CD4-positive, alpha-beta T cell treated with Interleukin-21 for 1 hour (primary cell): ENCODE measurements around the gene LFNG.

Experiments
- DNase-seq: peaks from one replicate; pipeline ENCODE4 v3.0.0-alpha.2; 2020

The LFNG gene

GRCh38 chr7:2487586-2488271 is 31.8 kb upstream of the LFNG start:
- DNase-seq, result no peak

GRCh38 chr7:2488272-2488645 is 31.3 kb upstream of the LFNG start:
- no peak for DNase-seq

GRCh38 chr7:2488681-2489080 is 30.9 kb upstream of the LFNG start:
- DNase-seq, result no peak

DNA sequence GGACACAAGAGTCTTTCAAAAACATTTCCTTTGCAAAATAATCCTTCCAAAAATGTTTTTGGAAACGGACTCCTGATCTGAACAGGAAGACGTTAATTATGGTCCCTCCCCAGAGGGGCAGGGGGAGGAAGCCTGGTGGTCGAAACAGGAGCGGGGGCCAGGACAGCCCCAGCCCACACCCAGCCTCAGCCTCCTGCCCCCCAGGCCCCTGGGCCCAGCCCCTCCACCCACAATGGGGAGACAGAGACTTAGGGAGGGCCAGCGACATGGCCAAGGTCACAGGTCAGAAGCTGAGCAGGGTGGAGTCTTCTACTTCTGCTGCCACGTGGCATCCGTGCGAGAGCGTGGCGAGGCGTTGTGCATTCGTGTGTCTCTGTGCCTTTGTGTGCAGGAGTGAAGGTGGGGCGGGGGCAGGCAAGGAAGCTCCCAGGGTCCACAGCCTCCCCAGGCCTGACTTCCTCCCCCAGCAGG is 29.4 kb upstream of the LFNG start:
- no peak for DNase-seq

- DNase-seq, result no peak
Measured at GRCh38 chr7:2492038-2492437, 27.5 kb upstream of the LFNG start.

GRCh38 chr7:2493205-2494164 is 26.1 kb upstream of the LFNG start:
- no peak for DNase-seq

DNA sequence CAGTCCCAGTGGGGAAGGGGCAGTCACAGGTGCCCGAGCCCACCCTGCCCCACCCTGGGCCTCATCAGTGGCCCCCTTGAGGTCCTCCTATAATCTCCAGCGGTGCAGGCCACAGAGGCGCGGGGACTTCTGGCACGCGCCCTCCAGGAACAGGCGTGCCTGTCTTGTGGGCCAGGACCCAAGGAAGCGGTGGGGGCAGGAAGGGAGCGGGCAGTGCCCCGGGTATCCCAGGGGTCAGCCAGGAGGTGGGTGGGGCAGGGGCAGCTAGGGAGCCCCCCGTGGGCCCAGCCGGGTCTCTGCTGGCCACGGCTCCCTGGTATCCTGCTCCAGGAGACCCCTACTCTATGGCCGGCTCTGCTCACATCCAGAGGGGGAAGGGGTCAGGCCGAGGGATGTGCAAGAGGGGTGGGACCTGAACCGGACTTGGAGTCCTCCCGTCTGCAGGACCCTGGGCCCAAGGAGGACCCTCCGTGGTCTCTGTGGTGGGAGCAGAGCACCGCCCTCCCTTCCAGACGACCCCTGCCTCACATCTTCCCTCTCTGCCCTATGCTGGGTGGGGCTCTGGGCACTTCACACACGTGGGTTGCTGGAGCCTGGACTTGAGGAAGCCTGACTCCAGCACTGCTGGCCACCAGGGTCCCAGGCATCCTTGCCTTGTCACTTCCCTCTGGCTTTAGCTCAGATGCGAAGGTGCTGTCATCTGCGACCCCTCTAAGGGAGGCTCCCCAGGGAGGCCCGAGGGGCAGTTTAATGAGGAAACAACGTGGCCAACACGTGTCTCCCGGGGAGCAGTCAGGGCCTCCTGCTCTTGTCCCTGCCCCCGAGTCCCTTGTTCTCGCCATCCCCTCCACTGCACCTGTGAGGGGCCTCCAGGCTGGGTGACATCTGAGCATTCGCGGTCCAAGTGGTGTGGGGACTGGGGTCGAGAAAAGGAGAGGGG is 25.1 kb upstream of the LFNG start:
- DNase-seq, result no peak

GRCh38 chr7:2495418-2496299 is 23.9 kb upstream of the LFNG start:
- no peak for DNase-seq

DNA sequence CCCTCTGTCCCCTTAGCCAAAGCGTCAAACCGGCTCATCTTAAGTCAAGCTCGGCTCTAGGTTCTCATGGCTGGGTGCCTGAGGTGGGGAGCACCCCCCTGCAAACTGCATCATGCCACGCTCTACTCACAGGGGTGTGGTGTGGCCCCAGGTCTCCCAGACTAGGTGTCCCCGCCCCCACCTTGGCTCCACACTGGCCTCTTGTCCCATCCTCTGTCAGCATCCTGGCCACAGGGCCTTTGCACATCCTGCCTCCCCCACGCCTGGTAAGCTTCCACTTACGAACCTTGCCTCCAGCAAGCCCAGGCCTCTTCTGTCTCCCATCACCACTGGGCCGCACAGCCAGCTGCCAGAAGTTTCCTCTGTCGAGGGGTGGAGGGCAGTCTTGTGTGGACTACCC is 23.2 kb upstream of the LFNG start:
- no peak for DNase-seq

DNA sequence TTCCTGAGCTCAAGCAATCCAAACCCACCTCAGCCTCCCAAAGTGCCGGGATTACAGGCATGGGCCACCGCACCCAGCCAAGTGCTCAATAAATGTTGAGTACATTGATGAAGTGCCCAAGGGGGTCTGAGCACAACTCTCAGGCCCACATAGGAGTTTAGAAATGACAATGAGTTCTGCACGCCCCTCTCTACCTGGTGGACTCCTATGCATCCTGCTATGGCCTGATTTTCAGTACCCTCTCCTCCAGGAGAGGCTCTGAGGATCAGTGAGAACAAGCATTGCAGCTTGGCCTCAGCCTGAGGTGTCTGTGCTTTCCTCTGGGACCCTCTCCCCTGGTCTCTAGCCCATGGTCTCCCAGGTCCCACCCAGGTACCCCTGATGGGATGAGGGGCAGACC is 22.5 kb upstream of the LFNG start:
- no peak for DNase-seq

DNA sequence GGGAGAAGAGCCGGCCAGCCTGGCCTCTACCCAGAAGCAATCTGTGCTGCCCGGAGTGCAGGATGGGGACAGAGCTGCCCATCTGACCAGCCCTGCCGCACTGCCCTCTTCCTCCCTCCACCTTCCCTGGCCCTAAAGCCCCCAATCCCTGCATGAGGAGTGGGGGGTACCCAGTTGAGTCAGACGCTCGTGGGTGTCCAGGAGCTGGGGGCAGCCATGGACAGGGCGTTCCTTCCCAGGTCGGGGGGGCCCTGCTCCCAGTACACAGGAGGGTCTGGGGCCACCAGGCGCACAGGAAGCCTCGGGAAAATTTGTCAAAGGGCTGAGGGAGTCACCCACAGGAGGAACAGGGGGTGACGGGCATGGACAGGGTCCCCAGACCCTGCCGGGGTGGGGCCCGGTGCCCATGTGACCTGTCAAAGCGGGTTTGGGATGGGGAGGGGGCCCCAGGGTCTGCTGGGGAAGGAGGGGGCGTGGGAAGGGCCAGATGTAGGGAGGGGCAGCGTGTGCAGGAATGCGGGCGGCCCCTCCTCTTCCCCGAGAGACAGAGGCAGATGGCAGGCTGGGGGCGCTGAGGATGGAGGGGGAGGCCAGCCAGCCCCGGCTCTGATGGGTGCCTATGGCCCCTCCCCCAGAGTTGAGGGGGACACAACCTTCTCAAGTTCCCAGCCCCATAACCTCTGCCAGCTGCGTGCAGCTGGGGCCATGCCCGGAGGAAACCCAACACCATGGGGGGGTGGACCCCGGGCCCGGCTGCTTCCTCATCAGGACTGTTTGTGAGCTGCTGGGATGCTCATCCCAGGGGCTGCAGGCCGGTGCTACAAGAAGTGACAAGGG is 21.9 kb upstream of the LFNG start:
- DNase-seq, result no peak

DNA sequence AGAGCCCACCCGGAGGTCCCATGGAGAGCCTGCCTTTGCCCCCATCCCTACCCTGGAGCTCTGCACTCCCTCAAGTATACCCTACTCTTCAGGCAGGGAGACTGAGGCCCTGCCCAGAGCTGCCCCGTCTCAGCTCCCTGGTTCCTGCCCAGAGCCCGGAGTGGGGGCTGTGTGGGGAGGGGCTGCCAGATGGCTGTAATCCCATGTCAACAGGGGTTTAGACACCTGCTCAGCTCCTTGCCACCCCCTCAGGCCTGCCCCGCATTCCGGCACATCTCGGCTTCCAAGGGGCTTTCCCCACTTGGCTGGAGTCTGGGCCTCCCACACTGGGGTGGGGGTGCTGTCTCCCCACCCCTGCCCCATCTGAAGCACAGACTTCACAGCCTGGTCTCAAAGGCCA is 20.9 kb upstream of the LFNG start:
- DNase-seq, result no peak

GRCh38 chr7:2499181-2499580 is 20.4 kb upstream of the LFNG start:
- no peak for DNase-seq

GRCh38 chr7:2499719-2500430 is 19.7 kb upstream of the LFNG start:
- no peak for DNase-seq

- DNase-seq, result no peak
Measured at GRCh38 chr7:2500701-2501100, 18.9 kb upstream of the LFNG start.

- no peak for DNase-seq
Measured at GRCh38 chr7:2501947-2502646, 17.5 kb upstream of the LFNG start.

GRCh38 chr7:2502647-2502966 is 17.0 kb upstream of the LFNG start:
- no peak for DNase-seq

GRCh38 chr7:2503056-2503941 is 16.3 kb upstream of the LFNG start:
- no peak for DNase-seq
